GM18502 (cell line): ENCODE measurements around the gene EBI3.
"Not testable (repeated sequence)": the region's sequence is repeated elsewhere in the genome, so short reads cannot be mapped to it uniquely, and the experiment has no call there.

ENCODE experiments used
- ATAC-seq: cut with Tn5 transposase; IDR thresholded peaks from one replicate; pipeline ENCODE4 v1.9.1; 2021; ENCODE audit warnings: mild to moderate bottlenecking; ENCODE audit not compliant: unreplicated experiment, poor library complexity

EBI3 gene

DNA sequence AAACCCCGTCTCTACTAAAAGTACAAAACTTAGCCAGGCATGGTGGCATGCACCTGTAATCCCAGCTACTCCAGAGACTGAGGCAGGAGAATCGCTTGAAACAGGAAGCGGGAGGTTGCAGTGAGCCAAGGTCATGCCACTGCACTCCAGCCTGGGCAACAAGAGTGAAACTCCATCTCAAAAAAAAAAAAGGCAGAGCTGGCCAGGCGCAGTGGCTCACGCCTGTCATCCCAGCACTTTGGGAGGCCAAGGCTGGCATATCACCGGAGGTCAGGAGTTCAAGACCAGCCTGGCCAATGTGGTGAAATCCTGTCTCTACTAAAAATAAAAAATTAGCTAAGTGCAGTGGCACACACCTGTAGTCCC is 45.0 kb downstream of the EBI3 start:
- ATAC-seq: not testable (repeated sequence)

DNA sequence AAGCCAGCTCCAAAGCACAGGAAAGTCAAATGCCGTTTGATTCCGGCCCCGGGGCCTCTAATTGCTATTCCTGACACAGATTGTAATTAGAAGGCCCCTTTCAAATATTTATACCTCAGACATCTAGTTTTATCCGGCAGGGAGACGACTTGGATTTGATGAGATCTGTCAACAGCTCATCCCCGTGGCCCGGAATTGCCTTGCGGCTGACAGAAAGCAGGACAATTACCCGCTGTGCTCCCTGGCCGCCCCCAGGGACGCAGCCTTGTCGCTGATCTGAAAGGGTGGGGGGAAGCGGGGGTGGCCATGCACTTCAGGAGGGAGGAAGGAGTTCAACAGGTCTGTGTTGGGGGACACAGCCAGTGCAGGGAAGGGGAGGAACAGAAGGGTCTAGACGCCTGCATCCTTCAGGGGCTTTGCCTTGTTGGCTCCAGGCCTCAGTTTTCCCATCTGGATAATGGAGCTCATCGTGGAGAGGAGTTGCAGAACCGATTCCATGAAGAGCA is 47.9 kb downstream of the EBI3 start:
- no peak for ATAC-seq

DNA sequence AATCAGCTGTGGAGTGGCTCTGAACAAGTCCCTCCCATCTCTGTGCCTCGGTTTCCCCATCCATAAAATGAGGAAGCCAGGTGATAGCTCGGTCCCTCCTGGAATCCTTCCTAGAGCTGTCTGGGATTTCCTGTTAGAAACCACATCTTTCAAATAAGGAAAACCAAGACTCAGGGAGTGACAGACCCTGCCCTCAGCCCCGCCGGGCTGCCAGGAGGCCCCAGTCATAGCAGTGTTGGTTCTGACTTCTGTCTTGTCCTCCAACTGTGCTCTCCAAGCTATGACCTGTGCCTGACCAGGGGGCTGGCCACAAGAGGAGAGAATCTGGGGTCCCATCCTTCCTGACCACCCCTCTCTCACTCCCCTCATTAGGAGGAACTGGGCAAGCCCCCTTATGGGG is 48.7 kb downstream of the EBI3 start:
- no peak for ATAC-seq

DNA sequence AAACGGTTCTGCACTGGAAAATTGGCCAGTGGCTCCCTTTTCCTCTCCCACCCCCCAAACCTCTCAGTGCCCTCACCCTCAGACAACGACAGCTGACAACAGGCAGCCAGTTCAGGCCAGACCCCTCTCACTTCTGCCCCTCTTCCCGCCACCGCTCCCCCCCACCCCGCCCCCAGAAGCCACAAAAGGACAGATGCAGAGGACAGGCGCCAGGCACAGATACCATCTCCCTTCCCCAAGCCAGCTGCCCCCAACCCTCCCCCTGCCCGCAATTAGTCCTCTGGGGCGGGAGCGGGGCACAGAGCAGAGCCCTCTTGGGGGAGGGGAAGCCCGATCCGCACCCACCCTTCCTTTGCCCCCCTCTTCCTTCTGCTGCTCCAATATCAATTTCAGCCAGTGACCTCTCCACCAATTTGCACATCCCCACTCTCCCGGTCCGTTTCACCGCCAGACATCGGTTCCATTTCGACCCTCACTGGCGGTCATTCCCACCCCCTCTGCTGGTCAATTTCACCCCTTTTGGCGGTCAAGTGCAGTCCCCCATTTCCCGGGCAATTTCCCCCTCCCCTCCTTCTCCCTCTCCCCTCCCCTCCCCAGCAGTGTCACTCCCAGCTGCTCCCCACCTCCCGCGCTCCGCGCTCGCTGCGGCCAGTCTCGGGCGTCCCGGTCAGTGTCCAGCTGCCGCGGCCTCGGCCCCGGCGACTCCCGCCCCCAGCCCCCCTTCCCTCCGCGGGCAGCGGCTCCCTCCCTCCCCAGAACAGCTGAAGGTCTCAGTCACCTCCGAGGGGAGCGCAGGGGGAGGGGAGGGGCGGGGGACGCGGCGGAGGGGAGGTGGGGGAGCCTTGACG is 49.3 kb downstream of the EBI3 start, which contains the start of gene SHD:
Gene SHD (plus strand): TSS at position 848 of the 848 bp plus-strand sequence. CDS start 798 bp downstream, outside the sequence.
- ATAC-seq: no peak

DNA sequence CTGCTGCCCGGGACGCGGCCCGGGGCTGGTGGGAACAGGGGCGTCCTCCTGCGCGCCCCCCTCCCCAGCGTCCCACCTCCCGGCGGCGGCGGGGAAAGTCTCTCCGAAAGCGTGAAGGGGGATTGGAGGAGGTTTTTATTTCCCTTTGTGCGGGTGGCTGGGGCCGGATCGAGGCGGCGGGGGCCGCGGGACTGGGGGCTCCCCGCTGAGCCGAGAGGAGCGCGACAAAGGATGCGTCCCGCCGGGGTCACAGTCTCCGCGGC is 49.9 kb downstream of the EBI3 start:
- no peak for ATAC-seq

DNA sequence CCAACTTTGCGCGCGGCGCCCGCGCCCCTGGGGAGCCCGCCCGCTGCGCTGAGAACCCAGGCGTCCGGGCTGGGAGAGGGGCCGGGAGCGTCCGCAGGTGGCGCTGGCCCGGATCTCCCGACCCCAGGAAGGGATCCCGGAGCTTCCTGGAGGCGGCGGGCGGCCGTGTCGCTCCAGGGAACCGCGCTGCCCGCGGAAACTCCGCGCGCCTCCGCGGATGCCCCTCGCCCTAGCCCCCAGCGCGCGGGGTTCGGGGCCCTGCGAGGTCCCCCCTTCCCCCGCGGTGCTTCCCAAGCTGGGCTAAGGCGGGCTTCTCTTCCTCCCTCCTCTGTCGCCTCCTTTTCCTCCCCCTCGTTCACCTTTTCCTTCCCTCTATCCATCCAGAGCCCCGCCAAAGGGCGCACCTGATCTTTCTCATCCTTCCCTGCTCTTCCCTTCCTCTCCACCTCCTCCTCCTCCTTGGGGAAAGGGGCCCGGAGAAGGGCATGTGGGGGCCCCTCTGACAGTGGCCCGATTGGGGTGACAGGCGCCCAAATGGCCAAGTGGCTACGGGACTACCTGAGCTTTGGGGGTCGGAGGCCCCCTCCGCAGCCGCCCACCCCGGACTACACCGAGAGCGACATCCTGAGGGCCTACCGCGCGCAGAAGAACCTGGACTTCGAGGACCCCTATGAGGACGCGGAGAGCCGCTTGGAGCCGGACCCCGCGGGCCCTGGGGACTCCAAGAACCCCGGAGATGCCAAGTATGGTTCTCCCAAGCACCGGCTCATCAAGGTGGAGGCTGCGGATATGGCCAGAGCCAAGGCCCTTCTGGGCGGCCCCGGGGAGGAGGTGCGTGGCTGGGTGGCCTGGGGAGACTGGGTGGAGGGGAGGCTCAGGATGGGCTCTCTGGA is 50.5 kb downstream of the EBI3 start:
- no peak for ATAC-seq

DNA sequence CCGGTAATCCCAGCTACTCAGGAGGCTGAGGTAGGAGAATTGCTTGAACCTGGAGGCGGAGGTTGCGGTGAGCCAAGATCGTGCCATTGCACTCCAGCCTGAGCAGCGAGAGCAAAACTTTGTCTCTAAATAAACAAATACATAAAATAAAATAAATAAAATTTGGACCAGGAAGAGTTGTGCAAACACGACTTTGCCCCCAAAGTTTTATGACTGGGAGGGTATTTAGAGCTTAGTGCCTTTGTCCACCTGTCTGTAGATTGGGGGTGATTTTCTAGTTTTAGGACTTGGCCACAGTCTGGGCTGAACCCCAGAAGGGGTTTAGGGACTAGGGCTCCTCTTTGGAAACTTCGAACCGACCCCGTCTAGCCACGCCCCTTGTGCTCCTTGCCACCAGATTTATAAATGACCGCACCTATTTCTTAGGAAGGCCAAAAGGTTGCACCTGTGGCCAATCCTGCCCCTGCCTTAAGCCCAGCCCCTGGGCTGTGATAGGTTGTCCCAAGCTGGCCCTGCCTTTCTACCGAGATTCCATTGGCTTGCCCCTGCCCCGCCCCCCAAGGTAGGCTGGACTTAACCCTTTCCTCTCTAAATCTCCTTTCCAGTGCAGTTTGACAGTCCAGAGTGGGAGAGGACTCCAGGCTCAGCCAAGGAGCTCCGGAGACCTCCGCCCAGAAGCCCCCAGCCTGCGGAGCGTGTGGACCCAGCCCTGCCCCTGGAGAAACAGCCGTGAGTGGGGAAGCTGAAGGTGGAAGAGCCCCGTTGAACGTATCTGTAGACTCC is 55.0 kb downstream of the EBI3 start:
- ATAC-seq: no peak

DNA sequence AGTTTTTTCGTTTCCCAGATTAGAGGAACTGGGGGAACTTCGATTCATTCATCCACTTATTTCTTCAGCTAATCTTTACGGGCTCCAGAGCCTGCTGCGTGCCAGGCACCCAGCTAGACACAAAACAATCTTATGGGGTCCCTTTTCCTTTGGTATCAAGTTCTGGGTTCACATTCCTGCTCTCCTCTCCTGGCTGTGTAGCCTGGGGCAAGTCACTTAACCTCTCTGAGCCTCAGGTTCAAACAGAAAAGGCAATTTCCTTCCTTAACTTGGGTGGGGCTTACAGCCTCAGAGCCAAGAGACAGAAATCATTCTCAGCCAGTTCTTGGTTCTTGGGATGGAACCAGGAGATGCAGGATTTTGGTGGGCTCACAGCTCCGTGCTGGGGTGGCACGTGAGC is 55.7 kb downstream of the EBI3 start:
- no peak for ATAC-seq

DNA sequence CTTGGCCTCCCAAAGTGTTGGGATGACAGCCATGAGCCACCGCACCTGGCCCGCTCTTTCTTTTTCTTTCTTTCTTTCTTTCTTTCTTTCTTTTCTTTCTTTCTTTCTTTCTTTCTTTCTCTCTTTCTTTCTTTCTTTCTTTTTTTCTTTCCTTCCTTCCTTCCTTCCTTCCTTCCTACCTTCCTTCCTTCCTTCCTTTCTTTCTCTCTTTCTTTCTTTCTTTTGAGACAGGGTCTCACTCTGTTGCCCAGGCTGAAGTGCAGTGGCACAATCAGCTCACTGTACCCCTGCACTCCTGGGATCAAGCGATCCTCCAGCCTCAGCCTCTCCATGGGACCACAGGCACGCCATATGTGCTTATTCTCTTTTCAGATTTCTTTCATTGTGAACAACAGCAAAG is 56.8 kb downstream of the EBI3 start:
- ATAC-seq: not testable (repeated sequence)
